Measurements from ENCODE around the gene PBRM1.

Gene PBRM1

DNA sequence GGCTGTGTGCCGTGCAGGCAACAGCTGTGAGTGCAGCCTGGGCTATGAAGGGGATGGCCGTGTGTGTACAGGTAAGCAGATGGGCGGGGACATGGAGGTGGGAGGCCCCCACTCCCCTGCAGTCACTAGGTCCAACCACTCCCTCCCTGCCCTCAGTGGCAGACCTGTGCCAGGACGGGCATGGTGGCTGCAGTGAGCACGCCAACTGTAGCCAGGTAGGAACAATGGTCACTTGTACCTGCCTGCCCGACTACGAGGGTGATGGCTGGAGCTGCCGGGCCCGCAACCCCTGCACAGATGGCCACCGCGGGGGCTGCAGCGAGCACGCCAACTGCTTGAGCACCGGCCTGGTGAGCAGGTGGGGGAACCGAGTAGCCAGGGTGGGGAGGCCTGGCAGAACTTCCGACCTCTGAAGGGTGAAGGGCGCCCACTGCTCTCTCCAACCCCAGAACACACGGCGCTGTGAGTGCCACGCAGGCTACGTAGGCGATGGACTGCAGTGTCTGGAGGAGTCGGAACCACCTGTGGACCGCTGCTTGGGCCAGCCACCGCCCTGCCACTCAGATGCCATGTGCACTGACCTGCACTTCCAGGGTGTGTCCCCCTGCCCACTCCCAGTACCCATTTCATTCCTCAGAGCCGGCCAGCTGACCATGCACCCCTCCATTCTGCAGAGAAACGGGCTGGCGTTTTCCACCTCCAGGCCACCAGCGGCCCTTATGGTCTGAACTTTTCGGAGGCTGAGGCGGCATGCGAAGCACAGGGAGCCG, 163.6 kb downstream of the PBRM1 start:
- DNase-seq: no peak

DNA sequence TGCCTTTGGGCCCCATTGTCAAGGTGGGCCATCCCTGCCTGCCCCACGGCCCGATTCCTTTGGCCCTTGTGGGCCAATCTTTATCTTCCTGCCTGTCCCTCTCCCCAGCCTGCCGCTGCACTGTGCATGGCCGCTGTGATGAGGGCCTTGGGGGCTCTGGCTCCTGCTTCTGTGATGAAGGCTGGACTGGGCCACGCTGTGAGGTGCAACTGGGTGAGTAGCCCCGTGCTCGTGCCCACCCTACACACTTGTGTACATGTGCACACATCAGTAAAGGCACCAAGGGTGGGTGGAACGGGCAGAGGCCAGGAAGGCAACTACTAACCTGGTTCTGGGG, 164.3 kb downstream of the PBRM1 start:
- DNase-seq: no peak

DNA sequence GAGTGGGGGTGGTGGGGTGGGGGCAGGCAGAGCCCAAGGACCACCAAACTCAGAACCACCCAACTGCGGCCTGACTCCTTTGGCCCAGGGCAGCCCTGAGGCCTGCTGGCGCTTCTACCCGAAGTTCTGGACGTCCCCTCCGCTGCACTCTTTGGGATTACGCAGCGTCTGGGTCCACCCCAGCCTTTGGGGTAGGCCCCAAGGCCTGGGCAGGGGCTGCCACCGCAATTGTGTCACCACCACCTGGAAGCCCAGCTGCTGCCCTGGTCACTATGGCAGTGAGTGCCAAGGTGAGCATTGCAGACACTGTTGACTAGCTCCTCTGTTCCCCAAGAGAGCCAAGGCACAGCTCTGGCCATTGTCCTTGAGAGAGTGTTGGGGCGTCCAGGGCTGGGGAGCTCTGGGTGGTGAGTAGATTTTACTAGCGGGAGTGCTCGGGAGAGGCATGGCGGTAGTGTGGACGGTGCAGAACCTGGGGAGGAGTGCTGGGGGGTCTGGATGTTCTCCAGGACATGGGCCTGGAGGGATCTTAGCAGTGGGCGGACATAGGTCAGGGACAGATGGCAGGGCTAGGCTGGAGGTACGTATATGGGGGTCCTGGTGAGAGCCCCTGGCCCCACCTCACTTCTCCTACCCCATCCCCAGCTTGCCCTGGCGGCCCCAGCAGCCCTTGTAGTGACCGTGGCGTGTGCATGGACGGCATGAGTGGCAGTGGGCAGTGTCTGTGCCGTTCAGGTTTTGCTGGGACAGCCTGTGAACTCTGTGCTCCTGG, 164.8 kb downstream of the PBRM1 start:
- no peak for DNase-seq

DNA sequence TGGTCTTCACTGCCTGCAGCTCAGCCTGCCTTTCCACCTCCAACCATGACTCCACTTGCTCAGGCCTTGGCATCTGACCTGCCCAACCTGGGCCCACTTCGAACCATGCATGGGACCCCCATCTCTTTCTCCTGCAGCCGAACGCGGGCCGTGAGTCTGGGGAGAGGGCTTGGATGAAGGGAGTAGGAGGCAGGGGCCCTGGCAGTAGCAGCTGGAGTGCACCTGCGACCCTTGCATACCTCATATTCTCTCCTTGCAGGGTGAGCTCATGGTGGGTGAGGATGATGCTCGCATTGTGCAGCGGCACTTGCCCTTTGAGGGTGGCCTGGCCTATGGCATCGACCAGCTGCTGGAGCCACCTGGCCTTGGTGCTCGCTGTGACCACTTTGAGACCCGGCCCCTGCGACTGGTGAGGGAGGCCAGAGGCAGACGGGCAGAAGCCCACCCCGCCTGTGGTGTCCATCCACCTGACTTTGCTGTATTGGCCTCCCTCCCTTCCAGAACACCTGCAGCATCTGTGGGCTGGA, 165.5 kb downstream of the PBRM1 start:
- DNase-seq: no peak

DNA sequence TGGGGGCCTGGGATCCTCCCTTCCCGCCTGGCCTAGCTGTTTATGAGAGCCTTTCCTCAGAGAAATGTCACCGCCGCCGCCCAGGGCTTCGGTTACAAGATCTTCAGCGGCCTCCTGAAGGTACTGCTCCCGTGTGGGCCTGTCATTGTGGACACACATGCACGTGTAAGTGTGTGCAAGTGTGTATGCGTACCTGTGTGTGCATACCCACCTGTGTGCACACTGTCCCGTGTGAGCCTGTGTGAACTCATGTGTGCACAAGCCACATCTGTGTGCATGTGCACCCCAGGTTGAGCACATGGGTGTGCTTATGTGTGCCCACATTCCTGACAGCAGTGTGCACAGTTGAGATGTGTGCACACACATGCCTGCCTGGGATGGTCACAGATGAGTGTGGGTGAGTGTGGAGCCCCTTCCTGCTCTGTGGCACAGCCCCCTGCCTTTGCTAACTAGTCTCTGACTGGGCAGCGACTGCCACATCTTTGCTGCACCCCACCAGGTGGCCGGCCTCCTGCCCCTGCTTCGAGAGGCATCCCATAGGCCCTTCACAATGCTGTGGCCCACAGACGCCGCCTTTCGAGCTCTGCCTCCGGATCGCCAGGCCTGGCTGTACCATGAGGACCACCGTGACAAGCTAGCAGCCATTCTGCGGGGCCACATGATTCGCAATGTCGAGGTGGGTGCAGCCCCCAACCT, 166.1 kb downstream of the PBRM1 start:
- no peak for DNase-seq

DNA sequence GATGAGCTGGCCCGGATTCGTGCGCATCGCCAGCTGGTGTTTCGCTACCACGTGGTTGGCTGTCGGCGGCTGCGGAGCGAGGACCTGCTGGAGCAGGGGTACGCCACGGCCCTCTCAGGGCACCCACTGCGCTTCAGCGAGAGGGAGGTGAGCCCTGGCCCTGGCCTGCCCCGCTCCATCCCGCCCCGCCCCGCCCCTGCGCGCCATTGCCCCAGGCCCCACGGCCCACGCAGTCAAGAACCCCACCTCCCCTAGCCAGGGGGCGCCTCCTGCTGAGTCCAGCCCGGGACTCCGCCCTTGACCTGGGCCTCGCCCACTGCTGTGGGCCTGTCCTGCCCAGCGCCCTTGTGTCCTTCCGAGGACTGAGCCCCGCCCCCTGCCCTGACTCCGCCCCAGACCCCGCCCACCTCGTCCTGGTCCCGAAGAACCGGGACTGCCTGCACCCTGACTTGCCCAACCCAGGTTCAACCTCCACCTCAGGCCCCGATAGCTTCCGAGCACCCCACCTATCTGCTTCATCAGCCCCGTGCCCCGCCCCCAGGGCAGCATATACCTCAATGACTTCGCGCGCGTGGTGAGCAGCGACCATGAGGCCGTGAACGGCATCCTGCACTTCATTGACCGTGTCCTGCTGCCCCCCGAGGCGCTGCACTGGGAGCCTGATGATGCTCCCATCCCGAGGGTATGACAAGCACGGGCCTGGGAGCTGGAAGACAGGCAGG, 166.8 kb downstream of the PBRM1 start:
- DNase-seq: no peak

DNA sequence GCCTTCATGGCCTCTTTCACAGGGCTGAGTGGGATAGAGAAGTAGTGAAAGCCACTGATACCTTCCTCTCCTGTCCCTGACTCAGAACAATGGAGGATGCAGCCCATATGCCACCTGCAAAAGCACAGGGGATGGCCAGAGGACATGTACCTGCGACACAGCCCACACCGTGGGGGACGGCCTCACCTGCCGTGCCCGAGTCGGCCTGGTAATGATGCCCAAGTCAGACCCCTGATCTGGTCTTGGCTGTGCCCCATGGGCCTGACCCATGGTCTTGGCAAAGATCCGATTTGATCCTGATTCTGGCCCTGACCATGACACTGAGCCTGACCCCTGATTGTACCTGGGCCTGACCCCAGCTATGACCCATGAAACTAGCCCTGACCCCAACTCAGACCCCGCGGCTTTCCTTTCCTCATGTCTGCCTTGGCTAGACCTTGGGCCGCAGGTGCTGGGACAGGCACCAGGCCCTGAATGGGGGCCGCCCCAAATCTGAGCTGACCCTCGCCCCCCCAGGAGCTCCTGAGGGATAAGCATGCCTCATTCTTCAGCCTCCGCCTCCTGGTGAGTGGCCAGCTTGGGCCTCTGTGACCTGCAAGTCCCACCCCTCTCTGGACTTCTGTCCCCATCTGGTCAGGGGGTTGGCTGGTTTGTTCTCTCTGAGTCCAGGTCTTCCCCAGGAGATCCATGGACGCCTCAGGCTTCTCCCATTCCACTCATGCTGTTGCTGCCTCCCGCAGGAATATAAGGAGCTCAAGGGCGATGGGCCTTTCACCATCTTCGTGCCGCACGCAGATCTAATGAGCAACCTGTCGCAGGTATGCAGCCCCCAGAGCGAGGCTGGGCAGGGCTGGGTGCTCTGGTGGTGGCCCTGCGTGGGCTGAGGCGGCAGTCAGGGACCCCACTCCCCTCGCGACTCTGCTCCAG, 167.7 kb downstream of the PBRM1 start:
- DNase-seq: no peak

DNA sequence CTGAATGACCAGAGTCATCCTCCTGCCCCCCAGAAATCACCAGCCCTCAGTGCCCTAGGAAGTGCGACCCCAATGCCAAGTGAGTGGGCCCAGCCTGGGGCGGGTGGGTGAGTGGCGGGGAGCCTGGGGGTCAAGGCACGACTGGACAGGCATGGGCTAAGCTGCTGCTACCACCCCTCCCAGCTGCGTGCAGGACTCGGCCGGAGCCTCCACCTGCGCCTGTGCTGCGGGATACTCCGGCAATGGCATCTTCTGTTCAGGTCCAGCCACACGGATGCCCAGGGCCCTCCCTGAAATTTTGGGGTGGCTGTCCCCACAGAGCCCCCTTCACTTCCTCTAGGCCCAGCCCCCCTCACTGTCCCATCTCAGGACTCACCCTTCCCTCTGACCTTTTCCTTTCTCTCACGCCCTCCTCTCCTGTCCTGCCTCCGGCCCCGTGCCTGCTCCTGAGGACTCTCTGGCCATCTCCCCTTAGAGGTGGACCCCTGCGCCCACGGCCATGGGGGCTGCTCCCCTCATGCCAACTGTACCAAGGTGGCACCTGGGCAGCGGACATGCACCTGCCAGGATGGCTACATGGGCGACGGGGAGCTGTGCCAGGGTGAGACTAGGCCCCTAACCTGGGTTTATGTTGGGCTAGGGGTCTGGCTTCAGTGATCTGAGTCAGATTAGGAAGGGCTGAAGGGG, 169.1 kb downstream of the PBRM1 start:
- DNase-seq: no peak

DNA sequence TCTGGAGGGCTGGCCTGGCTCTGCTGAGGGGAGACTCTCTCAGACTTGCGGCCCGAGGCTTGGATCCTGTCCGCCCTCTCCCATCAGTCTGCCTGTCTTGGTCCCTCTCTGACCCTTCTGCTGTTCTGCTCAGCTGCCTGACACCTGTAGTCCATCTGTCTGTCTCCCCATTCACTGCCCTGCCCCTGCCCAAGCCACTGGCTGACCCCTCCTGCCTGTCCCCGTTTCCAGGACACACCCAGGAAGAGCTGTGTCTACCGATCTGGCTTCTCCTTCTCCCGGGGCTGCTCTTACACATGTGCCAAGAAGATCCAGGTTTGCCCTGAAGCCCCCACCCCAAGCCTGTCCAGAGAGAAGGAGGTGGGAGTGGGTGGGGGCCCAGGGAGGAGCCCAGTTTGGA, 170.5 kb downstream of the PBRM1 start:
- DNase-seq: no peak

DNA sequence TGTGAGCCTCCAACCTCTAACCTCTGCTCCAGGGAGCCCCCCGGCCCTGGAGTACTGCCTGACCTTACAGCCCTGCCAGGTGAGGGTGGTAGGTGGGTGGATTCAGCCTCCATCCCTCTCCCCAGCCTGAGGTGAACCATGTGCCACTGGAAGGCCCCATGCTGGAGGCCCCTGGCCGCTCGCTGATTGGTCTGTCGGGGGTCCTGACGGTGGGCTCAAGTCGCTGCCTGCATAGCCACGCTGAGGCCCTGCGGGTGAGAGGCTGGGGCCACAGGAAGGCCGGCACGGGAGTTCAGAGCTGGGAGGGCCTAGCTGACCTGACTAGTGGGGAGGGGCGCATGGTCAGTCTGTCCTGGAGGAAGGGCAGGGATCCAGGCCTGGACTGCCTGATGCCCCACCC, 171.1 kb downstream of the PBRM1 start:
- DNase-seq: no peak

DNA sequence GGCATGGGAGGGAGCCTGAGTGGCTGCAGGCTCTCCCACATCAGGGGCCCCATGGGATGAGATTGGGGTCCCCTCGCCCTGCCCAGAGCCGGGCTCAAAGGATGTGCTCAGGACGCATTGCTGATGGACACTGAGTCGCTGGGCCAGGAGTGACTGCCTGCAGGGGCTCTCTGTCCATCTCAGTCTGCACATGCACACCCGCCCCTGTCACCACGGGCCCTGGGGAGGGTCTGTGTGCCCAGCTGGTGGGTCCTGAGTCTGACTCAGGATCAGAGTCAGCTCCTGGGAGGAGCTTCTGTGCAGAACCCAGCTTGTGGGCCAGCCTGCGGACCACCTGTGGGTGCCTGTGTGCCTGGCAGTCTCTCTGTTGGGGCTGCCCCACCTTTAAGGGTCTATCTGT, 172.4 kb downstream of the PBRM1 start:
- no peak for DNase-seq

DNA sequence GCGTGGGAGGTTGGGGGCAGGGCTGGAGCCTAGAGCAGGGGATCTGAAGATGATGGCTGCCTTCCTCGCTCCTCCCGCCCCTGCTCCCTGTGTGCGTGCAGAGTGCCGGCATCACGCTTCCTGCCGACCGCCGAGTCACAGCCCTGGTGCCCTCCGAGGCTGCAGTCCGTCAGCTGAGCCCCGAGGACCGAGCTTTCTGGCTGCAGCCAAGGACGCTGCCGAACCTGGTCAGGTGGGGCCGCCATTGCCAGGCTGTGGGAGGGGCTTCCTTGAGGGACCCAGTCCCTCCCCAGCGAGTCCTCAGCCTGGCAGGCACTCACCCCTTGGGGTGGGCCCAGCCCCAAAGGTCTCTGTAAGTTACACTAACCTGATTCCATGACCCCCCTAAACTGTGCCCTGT, 173.0 kb downstream of the PBRM1 start:
- DNase-seq: no peak

DNA sequence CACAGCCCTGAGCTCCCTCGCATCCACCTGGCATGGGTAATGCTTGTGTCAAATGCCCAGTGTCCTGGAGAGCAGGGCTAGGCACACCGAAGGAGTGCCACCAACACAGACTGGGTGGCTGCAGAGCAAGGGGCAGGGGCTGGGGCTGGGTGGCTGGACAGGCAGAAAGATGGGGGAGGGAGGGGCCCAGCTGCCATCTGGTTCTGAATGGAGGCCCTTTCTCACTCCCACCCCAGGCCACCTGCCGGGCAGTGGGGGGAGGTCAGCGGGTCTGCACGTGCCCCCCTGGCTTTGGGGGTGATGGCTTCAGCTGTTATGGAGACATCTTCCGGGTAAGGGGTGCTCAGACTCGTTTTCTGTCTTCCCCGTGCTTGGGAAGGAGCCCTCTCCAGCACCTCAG, 173.6 kb downstream of the PBRM1 start:
- DNase-seq: no peak

DNA sequence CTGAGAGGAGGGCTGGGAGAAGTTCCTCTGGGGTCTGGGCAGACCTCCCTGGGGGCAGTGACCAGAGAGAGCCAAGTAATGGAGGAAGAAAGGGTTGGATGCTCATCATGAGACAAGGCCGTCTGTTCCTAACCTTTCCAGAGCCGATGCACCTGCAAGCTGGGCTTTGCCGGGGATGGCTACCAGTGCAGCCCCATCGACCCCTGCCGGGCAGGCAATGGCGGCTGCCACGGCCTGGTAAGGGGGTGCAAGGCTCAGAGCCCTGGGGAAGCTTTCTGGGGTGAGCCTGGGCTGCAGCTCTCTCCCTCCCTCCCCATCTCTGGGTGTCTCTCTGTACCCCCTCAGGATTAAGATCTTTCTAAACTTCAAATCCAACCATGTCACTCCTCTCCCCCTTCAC, 174.2 kb downstream of the PBRM1 start:
- no peak for DNase-seq

DNA sequence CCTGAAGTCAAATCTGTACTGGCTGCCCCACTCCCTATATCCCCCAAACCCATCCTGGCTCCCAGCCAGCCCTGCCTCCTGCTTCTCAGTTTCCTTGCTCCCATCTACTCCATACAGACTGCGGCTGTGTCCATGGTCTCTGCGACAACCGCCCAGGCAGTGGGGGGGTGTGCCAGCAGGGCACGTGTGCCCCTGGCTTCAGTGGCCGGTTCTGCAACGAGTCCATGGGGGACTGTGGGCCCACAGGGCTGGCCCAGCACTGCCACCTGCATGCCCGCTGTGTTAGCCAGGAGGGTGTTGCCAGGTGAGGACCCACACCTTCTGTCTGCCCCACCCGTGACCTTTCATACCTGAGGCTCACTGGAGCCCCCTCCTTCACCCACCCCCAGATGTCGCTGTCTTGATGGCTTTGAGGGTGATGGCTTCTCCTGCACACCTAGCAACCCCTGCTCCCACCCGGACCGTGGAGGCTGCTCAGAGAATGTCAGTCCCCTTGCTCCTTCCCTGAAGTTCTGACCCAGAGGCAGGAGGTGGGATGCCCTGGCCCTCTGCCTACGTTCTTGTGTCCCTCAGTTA, 175.9 kb downstream of the PBRM1 start:
- DNase-seq: no peak

DNA sequence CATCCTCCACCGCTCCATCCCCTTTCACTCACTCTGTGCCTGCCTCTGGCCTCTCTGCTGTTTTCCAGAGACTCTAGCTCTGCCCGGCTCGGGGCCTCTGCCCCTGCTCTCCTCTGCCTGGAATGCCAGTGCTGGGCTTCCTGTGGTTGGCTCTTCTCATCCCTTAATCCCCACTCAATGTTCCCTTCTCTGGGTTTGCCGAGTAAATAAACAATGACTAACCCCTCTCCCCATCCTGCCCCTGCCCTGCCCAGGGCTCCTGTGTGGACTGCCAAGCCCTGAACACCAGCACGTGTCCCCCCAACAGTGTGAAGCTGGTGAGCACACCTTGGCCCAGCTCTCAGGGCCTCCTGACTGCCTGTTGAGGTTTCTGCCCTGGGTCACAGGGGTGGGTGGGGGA, 178.4 kb downstream of the PBRM1 start:
- no peak for DNase-seq

DNA sequence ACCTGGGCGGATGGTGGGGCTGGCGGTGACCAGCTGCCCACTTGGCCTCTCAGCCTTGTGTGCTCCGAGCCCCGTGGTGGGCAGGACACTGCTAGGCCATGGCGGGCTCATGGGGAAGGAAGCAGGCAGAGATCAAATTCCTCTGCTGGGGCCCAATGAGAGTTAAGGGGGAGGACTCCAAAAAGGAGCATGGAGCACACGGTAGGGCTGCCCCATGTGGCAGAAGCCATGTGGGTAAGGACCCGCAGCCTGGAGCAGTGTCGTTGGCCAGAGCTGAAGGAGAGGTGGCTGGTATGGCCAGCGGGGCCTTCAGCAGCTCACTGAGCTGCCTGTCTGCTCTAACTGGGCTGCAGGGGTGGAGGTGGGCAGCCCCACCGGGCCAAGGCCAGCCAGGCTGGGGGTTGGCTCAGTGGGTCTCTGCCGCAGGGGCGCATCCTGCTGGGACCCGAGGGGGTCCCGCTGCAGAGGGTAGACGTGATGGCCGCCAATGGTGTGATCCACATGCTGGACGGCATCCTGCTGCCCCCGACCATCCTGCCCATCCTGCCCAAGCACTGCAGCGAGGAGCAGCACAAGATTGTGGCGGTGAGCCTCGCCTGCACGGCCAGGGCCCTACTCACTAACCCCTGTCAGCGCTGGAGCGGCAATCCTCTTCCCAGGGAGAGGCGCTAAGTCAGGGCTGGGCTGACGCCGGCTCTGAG, 179.3 kb downstream of the PBRM1 start:
- no peak for DNase-seq

DNA sequence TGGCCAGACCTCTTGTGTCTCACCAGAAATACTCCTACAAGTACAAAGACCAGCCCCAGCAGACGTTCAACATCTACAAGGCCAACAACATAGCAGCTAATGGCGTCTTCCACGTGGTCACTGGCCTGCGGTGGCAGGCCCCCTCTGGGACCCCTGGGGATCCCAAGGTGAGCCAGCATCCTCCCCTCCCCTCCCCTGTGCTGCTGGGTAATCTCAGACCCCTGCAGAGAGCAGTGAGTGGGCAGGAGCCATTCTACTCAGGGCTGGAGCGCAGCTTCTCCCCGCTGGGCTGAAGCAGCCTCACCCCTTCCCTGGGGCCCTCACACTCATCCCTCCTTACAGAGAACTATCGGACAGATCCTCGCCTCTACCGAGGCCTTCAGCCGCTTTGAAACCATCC, 180.7 kb downstream of the PBRM1 start:
- DNase-seq: no peak

DNA sequence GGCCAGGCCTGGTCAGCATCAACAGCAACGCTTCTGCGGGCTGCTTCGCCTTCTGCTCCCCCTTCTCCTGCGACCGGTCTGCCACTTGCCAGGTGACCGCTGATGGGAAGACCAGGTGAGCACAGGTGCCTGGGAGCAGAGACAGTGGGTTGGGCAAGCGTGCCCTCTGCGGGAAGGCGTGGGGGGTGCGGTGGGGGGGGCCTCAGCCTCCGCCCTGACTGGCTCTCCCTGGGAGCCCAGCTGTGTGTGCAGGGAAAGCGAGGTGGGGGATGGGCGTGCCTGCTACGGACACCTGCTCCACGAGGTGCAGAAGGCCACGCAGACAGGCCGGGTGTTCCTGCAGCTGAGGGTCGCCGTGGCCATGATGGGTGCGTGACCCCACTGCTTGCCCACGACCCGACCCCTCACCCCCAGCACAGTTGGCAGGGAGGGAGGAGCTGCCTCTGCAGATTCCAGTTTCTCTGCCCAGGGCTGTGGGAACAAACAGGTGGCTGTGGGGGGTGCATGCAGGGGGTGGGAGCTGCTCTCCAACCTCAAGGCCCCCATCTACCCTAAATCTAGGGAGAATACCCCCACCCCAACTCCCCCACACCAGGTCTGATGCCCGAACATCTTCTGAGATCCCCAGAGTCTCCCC, 181.8 kb downstream of the PBRM1 start:
- no peak for DNase-seq

DNA sequence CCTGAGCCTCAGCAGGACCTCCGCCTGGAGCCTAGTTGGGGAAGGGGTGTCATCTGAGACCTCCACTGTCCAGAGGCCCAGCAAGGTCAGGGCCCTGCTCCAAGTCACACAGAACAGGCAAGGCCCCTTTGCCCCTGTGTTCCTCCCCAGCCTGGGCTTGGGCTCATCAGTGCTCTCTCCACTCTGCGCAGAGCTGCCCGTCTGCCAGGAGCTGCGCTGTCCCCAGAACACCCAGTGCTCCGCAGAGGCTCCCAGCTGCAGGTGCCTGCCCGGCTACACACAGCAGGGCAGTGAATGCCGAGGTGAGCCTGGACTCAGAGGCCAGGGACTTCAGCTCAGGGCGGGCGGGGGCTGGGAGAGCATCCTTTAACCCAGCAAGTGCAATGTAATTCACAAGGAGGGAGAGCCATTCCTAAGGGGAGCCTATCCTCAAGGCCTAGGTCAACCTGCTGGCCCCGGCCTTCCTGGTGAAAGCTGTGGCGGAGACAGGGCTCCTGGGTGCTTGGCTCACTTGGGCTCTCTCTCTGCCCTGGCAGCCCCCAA, 182.8 kb downstream of the PBRM1 start:
- no peak for DNase-seq
